ENCODE data around the gene ARHGEF26. TPM values are rescaled to one million over a fixed set of nuclear protein-coding genes. Genes with fewer than 3 reads are reported as not detected.

Gene ARHGEF26
- total RNA-seq, 2 donors from 2014 or later = 16.9 to 17.1 TPM

DNA sequence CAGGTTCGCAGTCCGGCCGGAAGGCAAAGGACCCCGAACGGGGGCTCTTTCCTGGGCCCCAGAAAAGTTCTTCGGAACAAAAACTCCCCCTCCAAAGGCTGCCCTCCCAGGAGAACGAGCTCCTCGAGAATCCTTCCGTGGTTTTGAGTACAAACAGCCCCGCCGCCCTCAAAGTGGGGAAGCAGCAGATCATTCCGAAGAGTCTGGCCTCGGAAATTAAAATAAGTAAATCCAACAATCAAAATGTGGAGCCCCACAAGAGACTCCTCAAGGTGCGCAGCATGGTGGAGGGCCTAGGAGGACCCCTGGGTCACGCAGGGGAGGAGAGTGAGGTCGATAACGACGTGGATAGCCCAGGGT, 1.3 kb downstream of the ARHGEF26 start:
- no peaks in the 10 kb centered on the region for H3K36me3 ChIP-seq (replicated peaks in 1 of 2; ENCODE audit: insufficient read depth in 1 of 2, low read depth in 2 of 2)
- H3K27ac ChIP-seq = peak overlapping the region in 2 of 4 donors; percentile 61 to 75
- DNase-seq (no peak), ATAC-seq (no peak)
- WGBS, 2 donors = 7 to 10% methylated on average over 15 to 18 of the region's 18 CpGs
- peaks cover 34% of the 10 kb centered on the region for H3K4me1 ChIP-seq
- H3K9me3 ChIP-seq = no peaks in the 10 kb centered on the region
- H3K4me3 ChIP-seq = peak overlapping the region; percentile 43 to 85
- TF ChIP-seq, protein P1, sequence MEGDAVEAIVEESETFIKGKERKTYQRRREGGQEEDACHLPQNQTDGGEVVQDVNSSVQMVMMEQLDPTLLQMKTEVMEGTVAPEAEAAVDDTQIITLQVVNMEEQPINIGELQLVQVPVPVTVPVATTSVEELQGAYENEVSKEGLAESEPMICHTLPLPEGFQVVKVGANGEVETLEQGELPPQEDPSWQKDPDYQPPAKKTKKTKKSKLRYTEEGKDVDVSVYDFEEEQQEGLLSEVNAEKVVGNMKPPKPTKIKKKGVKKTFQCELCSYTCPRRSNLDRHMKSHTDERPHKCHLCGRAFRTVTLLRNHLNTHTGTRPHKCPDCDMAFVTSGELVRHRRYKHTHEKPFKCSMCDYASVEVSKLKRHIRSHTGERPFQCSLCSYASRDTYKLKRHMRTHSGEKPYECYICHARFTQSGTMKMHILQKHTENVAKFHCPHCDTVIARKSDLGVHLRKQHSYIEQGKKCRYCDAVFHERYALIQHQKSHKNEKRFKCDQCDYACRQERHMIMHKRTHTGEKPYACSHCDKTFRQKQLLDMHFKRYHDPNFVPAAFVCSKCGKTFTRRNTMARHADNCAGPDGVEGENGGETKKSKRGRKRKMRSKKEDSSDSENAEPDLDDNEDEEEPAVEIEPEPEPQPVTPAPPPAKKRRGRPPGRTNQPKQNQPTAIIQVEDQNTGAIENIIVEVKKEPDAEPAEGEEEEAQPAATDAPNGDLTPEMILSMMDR (IDR thresholded peaks at IDR 0.05) = no peak
- no peak for TF ChIP-seq POLR2A (IDR thresholded peaks at IDR 0.05)
- intact Hi-C loops (cut with DNase I) = no loop called here
- no peaks in the 10 kb centered on the region for H3K27me3 ChIP-seq

DNA sequence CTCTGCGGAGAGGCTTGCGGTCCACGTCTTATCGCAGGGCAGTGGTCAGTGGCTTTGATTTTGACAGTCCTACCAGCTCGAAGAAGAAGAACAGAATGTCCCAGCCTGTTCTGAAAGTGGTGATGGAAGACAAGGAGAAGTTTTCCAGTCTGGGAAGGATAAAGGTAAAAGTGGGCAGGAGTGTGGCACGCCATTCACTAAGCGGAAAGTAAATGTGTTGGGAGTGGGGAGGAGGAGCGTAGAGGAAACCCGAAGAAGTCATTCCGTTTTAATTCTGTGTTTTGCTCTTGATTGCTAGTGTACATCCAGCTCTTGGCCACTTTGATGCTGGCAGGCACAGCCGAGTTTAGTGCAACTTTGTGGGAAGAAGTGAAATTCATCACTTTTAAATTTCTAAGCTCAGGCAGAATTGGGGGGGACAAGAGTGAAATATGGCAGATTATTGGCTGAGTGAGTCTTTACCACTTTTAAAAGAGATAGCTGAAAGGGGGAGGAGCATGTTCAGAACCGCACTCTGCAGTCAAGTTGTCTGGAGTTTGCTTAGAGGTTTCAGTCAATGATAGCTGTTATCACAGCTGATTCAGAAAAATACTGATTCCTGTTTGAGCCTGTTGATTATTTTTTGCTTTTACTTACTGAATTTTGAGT, 1.8 kb downstream of the ARHGEF26 start:
- intact Hi-C loops (cut with DNase I) = no loop called here
- no peak for ATAC-seq
- peak in 1 of 3 donors; percentile 33 for TF ChIP-seq POLR2A (IDR thresholded peaks at IDR 0.05)
- TF ChIP-seq, protein P1 (IDR thresholded peaks at IDR 0.05) = no peak
- Histone ChIP-seq H3K27me3 (no peaks in the 10 kb centered on the region), H3K4me3 (peak overlapping the region; percentile 43 to 85), H3K27ac (peak overlapping the region in 2 of 4 donors; percentile 61 to 75), H3K36me3 (replicated peaks in 1 of 2; ENCODE audit: insufficient read depth in 1 of 2, low read depth in 2 of 2) (no peaks in the 10 kb centered on the region), H3K4me1 (peaks cover 34% of the 10 kb centered on the region), H3K9me3 (no peaks in the 10 kb centered on the region)
- WGBS, 2 donors = 17 to 20% methylated on average over 12 of the region's 12 CpGs
- DNase-seq = peak in 1 of 4 donors; percentile 14

DNA sequence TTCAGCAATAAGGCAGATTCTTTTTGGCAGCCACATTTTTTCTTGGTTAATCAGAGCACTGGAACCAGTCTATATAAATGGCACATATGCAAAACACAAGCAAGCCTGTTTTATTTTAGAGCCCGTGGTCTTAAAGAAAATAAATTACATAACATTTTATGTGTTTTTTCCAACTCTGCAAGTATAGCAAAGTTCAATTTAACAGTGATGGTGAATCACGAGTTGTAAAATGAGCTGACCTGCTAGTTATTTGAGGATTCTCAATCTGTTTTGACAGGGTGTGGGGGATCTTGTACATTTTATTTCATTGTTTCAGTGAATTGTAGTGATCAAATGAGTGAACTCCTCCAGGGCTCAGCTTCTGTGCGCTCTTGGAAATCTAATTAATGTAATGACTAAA, 2.7 kb downstream of the ARHGEF26 start:
- H3K36me3 ChIP-seq (replicated peaks in 1 of 2; ENCODE audit: insufficient read depth in 1 of 2, low read depth in 2 of 2) = no peaks in the 10 kb centered on the region
- intact Hi-C loops (cut with DNase I) = no loop called here
- H3K27me3 ChIP-seq = no peaks in the 10 kb centered on the region
- H3K4me1 ChIP-seq = peaks cover 34% of the 10 kb centered on the region
- no peaks in the 10 kb centered on the region for H3K9me3 ChIP-seq
- H3K27ac ChIP-seq = no peak overlapping the region
- H3K4me3 ChIP-seq = no peak overlapping the region
- TF ChIP-seq, protein P1 (IDR thresholded peaks at IDR 0.05) = no peak
- TF ChIP-seq POLR2A (IDR thresholded peaks at IDR 0.05) = no peak
- ATAC-seq (no peak), DNase-seq (no peak)
- 61 to 78% methylated on average over 3 of the region's 3 CpGs for WGBS, 2 donors

DNA sequence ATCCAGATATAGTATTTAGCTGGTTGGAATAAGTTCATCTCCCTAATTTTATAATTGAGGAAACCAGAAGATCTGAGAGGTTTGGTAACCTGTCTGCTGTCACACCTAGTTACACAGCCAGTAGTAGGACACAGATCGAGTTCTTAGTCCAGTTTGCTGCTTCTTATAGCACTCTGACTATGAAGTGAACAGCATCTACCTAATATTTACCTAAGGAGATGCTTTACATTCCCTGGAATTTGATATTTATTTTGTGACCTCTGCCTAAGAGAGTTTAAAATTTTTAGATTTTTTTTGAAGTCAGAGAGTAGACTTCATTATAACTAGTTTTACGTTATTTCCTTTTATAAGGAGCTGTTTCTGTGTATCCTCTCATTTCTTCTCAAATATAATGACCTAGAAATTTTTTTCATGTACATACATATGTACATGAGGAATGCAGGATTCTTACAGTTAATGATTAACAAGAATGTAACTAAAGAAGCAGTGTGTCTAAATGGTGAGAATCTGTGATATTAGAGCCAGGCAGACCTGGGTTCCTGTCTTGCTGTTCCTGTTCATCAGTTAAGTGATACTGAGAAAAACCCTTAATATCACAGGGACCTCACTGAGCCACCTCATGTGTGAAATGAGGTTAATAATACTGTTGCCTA, 4.3 kb downstream of the ARHGEF26 start:
- no peaks in the 10 kb centered on the region for H3K9me3 ChIP-seq
- WGBS, 2 donors = 82 to 89% methylated on average over 2 of the region's 2 CpGs
- peaks cover 34% of the 10 kb centered on the region for H3K4me1 ChIP-seq
- no peaks in the 10 kb centered on the region for H3K27me3 ChIP-seq
- ATAC-seq (no peak), DNase-seq (no peak)
- no peak overlapping the region for H3K27ac ChIP-seq
- no peak for TF ChIP-seq POLR2A (IDR thresholded peaks at IDR 0.05)
- TF ChIP-seq, protein P1 (IDR thresholded peaks at IDR 0.05) = no peak
- no peak overlapping the region for H3K4me3 ChIP-seq
- intact Hi-C loops (cut with DNase I) = no loop called here
- H3K36me3 ChIP-seq (replicated peaks in 1 of 2; ENCODE audit: insufficient read depth in 1 of 2, low read depth in 2 of 2) = no peaks in the 10 kb centered on the region

DNA sequence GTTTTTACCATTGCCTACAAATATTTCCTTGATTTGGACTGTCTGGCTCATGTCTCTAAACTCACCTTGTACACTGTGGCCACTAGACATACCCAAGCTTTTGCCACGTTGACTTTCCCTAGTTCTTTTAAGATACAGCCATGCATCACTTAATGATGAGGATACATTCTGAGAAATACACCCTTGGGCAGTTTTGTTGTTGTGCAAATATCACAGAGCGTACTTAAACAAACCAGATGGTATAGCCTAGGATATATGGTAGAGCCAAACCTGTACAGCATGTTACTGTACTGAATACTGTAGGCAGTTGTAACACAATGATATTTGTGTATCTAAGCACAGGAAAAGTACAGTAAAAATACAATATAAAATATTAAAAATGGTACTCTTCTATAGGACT, 5.5 kb downstream of the ARHGEF26 start:
- no peaks in the 10 kb centered on the region for H3K36me3 ChIP-seq (replicated peaks in 1 of 2; ENCODE audit: insufficient read depth in 1 of 2, low read depth in 2 of 2)
- H3K27ac ChIP-seq = no peak overlapping the region
- peaks cover 34% of the 10 kb centered on the region for H3K4me1 ChIP-seq
- no peaks in the 10 kb centered on the region for H3K9me3 ChIP-seq
- TF ChIP-seq, protein P1 (IDR thresholded peaks at IDR 0.05) = no peak
- TF ChIP-seq POLR2A (IDR thresholded peaks at IDR 0.05) = no peak
- H3K27me3 ChIP-seq = no peaks in the 10 kb centered on the region
- ATAC-seq = no peak
- 100% methylated on average over 2 of the region's 2 CpGs for WGBS, 2 donors
- intact Hi-C loops (cut with DNase I) = no loop called here
- H3K4me3 ChIP-seq = no peak overlapping the region
- DNase-seq = no peak

Data from body of pancreas (tissue), 4 donors.